GM19025 (cell line): ENCODE results near the gene SPATA24.
"Not testable (repeated sequence)": the region's sequence is repeated elsewhere in the genome, so short reads cannot be mapped to it uniquely, and the experiment has no call there.

Source experiments
- ATAC-seq: cut with Tn5 transposase; IDR thresholded peaks from one replicate; pipeline ENCODE4 v1.9.1; 2021; ENCODE audit warnings: mild to moderate bottlenecking, low read depth, moderate library complexity; ENCODE audit not compliant: unreplicated experiment

SPATA24 gene

GRCh38 chr5:139403787-139404483 lies at the start of gene SPATA24:
Gene SPATA24, minus strand, starts transcription at chr5:139404089. Its CDS starts 29 bp downstream, at chr5:139404060.
- peak; percentile 78 for ATAC-seq

GRCh38 chr5:139451878-139452660 lies 48.2 kb upstream of the SPATA24 start:
- ATAC-seq, result no peak

GRCh38 chr5:139451176-139451575 lies 47.3 kb upstream of the SPATA24 start:
- no peak for ATAC-seq

- peak; percentile 59 for ATAC-seq
These were observed 43.3 kb upstream of the SPATA24 start for GRCh38 chr5:139446956-139447779.

- no peak for ATAC-seq
These were observed 41.7 kb upstream of the SPATA24 start for GRCh38 chr5:139445325-139446170.

GRCh38 chr5:139443831-139444453 lies 40.1 kb upstream of the SPATA24 start:
- no peak for ATAC-seq

GRCh38 chr5:139440416-139440815 lies 36.5 kb upstream of the SPATA24 start:
- ATAC-seq, result not testable (repeated sequence)

GRCh38 chr5:139439013-139439903 lies 35.4 kb upstream of the SPATA24 start, which contains the start of gene DNAJC18:
Gene DNAJC18, minus strand, starts transcription at chr5:139439525. Its CDS starts 80 bp downstream, at chr5:139439445.
- peak; percentile 71 for ATAC-seq

GRCh38 chr5:139438707-139439012 lies 34.8 kb upstream of the SPATA24 start:
- ATAC-seq, result no peak

GRCh38 chr5:139435676-139436075 lies 31.8 kb upstream of the SPATA24 start:
- no peak for ATAC-seq

GRCh38 chr5:139431706-139432105 lies 27.8 kb upstream of the SPATA24 start:
- ATAC-seq, result no peak

- no peak for ATAC-seq
These were observed 26.1 kb upstream of the SPATA24 start for GRCh38 chr5:139430015-139430414.

GRCh38 chr5:139426203-139426885 lies 22.5 kb upstream of the SPATA24 start:
- no peak for ATAC-seq

GRCh38 chr5:139425497-139425896 lies 21.6 kb upstream of the SPATA24 start:
- ATAC-seq, result no peak

GRCh38 chr5:139422307-139422893 lies 18.5 kb upstream of the SPATA24 start:
- no peak for ATAC-seq

- no peak for ATAC-seq
These were observed 15.6 kb upstream of the SPATA24 start for GRCh38 chr5:139419226-139420192.

- no peak for ATAC-seq
These were observed 14.9 kb upstream of the SPATA24 start for GRCh38 chr5:139418793-139419192.
